ENCODE data around the gene VEPH1.

DNA sequence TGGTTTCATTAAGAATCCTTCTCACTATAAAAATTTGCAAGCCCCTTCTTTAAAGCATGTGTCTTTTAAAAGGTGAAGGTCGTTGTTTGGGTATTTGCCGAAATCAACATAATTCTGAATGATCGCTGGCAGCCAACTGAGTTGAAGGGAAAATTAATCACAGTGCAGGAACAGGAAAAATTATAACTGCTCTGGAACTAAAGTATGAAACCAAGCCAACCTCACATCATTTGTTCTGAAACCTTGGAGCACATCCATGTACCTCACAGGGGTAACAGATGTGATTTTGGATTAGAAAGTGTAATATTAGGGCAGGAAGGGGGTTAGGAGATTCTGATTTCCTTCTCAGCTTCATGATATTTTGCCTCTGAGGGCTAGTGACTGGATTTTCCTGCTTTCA lies 118.7 kb downstream of the VEPH1 start:
- TF ChIP-seq CTCF (conservative IDR thresholded peaks at IDR 0.05 in 1 of 2, IDR thresholded peaks at IDR 0.05 in 1 of 2; ENCODE audit: extremely low read depth in 1 of 2, insufficient read depth in 1 of 2, low read depth in 1 of 2, low read length in 2 of 2) (no peak), EZH2 (IDR thresholded peaks at IDR 0.05; ENCODE audit: borderline replicate concordance, low read length) (no peak)
